ENCODE measurements around the gene IL34.
"Not testable (repeated sequence)": the region's sequence is repeated elsewhere in the genome, so short reads cannot be mapped to it uniquely, and the experiment has no call there.

IL34 gene

DNA sequence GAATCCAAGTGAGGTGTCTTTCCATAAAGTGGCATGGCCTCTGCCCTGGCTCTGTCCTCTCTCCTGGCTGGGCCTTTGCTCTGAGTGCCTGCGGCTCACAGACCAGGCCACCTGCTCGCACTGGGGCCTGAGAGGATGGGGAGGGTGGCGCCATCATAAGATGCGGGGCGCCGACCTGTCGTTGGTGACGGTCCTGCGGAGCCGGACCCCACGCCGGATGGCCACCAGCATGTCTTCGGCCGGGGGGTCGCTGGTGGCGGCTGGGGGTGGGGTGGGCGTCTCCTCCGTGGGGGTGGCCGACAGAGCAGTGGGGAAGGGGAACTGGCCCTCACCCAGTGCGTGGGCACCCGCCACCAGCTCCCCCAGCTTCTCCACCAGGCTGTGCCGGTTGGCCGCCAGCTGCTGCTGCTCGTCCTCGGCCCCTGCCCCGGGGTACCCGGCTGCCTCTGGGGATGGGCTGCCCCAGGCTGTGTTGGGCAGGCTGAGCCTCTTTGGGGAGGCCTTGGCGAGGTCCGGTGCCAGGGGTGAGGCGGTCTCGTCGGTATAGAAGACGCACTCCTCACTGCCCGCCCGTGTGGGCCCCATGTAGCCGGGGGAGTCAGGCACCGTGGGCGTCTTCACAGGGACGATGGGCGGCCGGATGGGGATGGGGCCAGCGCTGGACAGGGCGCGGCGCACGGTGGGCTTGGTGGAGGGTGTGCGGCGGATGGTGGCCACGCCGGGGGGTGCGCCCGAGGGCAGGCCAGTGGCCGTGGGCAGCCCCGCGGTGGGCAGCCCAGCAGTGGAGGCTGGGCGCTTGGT, 17.4 kb downstream of the IL34 start:
- DNase-seq: no peak
- no peak overlapping the region for H3K4me3 ChIP-seq (ENCODE audit: insufficient read depth, low read depth, low read length, poor library complexity, severe bottlenecking)
- H3K4me1 ChIP-seq (ENCODE audit: control insufficient read depth, insufficient read depth, low read length, poor library complexity, severe bottlenecking): no peaks in the 10 kb centered on the region
- H3K36me3 ChIP-seq (ENCODE audit: control insufficient read depth, insufficient read depth, low read length): no peaks in the 10 kb centered on the region
- H3K27ac ChIP-seq (ENCODE audit: insufficient read depth, low read length, poor library complexity, severe bottlenecking): no peak overlapping the region
- no peaks in the 10 kb centered on the region for H3K9me3 ChIP-seq (ENCODE audit: control insufficient read depth, low read length)
- H3K27me3 ChIP-seq (replicated peaks; ENCODE audit: control insufficient read depth, insufficient read depth, low read length, poor library complexity, severe bottlenecking): no peaks in the 10 kb centered on the region

GRCh38 chr16:70664325-70665112, 18.2 kb downstream of the IL34 start:
- H3K27me3 ChIP-seq (replicated peaks; ENCODE audit: control insufficient read depth, insufficient read depth, low read length, poor library complexity, severe bottlenecking): no peaks in the 10 kb centered on the region
- no peaks in the 10 kb centered on the region for H3K9me3 ChIP-seq (ENCODE audit: control insufficient read depth, low read length)
- no peak for DNase-seq
- H3K27ac ChIP-seq (ENCODE audit: insufficient read depth, low read length, poor library complexity, severe bottlenecking): no peak overlapping the region
- no peaks in the 10 kb centered on the region for H3K36me3 ChIP-seq (ENCODE audit: control insufficient read depth, insufficient read depth, low read length)
- no peak overlapping the region for H3K4me3 ChIP-seq (ENCODE audit: insufficient read depth, low read depth, low read length, poor library complexity, severe bottlenecking)
- no peaks in the 10 kb centered on the region for H3K4me1 ChIP-seq (ENCODE audit: control insufficient read depth, insufficient read depth, low read length, poor library complexity, severe bottlenecking)

GRCh38 chr16:70665113-70665694, 18.8 kb downstream of the IL34 start:
- H3K27me3 ChIP-seq (replicated peaks; ENCODE audit: control insufficient read depth, insufficient read depth, low read length, poor library complexity, severe bottlenecking): no peaks in the 10 kb centered on the region
- H3K27ac ChIP-seq (ENCODE audit: insufficient read depth, low read length, poor library complexity, severe bottlenecking): no peak overlapping the region
- H3K9me3 ChIP-seq (ENCODE audit: control insufficient read depth, low read length): no peaks in the 10 kb centered on the region
- H3K4me1 ChIP-seq (ENCODE audit: control insufficient read depth, insufficient read depth, low read length, poor library complexity, severe bottlenecking): no peaks in the 10 kb centered on the region
- H3K4me3 ChIP-seq (ENCODE audit: insufficient read depth, low read depth, low read length, poor library complexity, severe bottlenecking): no peak overlapping the region
- no peaks in the 10 kb centered on the region for H3K36me3 ChIP-seq (ENCODE audit: control insufficient read depth, insufficient read depth, low read length)
- DNase-seq: no peak

GRCh38 chr16:70665806-70666735, 19.7 kb downstream of the IL34 start:
- no peak overlapping the region for H3K4me3 ChIP-seq (ENCODE audit: insufficient read depth, low read depth, low read length, poor library complexity, severe bottlenecking)
- DNase-seq: no peak
- H3K27me3 ChIP-seq (replicated peaks; ENCODE audit: control insufficient read depth, insufficient read depth, low read length, poor library complexity, severe bottlenecking): no peaks in the 10 kb centered on the region
- no peaks in the 10 kb centered on the region for H3K9me3 ChIP-seq (ENCODE audit: control insufficient read depth, low read length)
- H3K27ac ChIP-seq (ENCODE audit: insufficient read depth, low read length, poor library complexity, severe bottlenecking): no peak overlapping the region
- H3K4me1 ChIP-seq (ENCODE audit: control insufficient read depth, insufficient read depth, low read length, poor library complexity, severe bottlenecking): no peaks in the 10 kb centered on the region
- no peaks in the 10 kb centered on the region for H3K36me3 ChIP-seq (ENCODE audit: control insufficient read depth, insufficient read depth, low read length)

DNA sequence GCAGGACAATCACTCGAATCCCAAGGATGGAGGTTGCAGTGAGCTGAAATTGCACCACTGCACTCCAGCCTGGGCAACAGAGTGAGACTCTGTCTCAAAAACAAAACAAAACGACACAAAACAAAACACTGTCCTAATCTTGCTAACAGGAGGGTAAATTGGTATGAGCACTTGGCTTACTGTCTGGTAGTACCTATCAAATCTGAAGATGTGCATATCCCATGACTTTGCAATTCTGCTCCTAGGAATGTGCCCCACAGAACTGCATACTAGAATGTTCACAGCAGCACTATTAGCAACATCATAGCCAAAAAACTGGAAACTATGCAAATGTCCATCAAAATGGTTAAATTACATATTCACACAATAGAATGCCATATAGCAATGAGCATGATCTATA, 23.8 kb downstream of the IL34 start:
- no peaks in the 10 kb centered on the region for H3K9me3 ChIP-seq (ENCODE audit: control insufficient read depth, low read length)
- no peaks in the 10 kb centered on the region for H3K27me3 ChIP-seq (replicated peaks; ENCODE audit: control insufficient read depth, insufficient read depth, low read length, poor library complexity, severe bottlenecking)
- no peak overlapping the region for H3K27ac ChIP-seq (ENCODE audit: insufficient read depth, low read length, poor library complexity, severe bottlenecking)
- no peaks in the 10 kb centered on the region for H3K36me3 ChIP-seq (ENCODE audit: control insufficient read depth, insufficient read depth, low read length)
- DNase-seq: no peak
- H3K4me3 ChIP-seq (ENCODE audit: insufficient read depth, low read depth, low read length, poor library complexity, severe bottlenecking): no peak overlapping the region
- H3K4me1 ChIP-seq (ENCODE audit: control insufficient read depth, insufficient read depth, low read length, poor library complexity, severe bottlenecking): no peaks in the 10 kb centered on the region

DNA sequence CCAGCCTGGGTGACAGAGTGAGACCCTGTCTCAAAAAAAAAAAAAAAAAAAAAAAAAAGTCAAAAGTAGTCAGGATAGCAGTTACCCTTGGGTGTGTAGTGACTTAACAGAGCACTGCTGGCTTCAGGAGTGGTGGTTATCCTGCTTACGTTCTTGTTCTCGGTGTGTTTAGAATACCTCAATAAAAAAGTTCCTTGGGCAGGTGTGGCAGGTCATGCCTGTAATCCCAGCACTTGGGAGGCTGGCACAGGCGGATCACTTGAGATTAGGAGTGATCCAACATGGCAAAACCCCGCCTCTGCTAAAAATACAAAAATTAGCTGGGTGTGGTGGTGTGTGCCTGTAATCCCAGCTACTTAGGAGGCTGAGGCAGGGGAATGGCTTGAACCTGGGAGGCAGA, 24.6 kb downstream of the IL34 start:
- not testable (repeated sequence) for H3K4me1 ChIP-seq (ENCODE audit: control insufficient read depth, insufficient read depth, low read length, poor library complexity, severe bottlenecking); H3K36me3 ChIP-seq (ENCODE audit: control insufficient read depth, insufficient read depth, low read length); H3K9me3 ChIP-seq (ENCODE audit: control insufficient read depth, low read length); H3K27ac ChIP-seq (ENCODE audit: insufficient read depth, low read length, poor library complexity, severe bottlenecking); H3K4me3 ChIP-seq (ENCODE audit: insufficient read depth, low read depth, low read length, poor library complexity, severe bottlenecking); DNase-seq; H3K27me3 ChIP-seq (replicated peaks; ENCODE audit: control insufficient read depth, insufficient read depth, low read length, poor library complexity, severe bottlenecking)

- no peaks in the 10 kb centered on the region for H3K9me3 ChIP-seq (ENCODE audit: control insufficient read depth, low read length)
- H3K27ac ChIP-seq (ENCODE audit: insufficient read depth, low read length, poor library complexity, severe bottlenecking): no peak overlapping the region
- H3K4me3 ChIP-seq (ENCODE audit: insufficient read depth, low read depth, low read length, poor library complexity, severe bottlenecking): no peak overlapping the region
- no peaks in the 10 kb centered on the region for H3K27me3 ChIP-seq (replicated peaks; ENCODE audit: control insufficient read depth, insufficient read depth, low read length, poor library complexity, severe bottlenecking)
- H3K36me3 ChIP-seq (ENCODE audit: control insufficient read depth, insufficient read depth, low read length): no peaks in the 10 kb centered on the region
- H3K4me1 ChIP-seq (ENCODE audit: control insufficient read depth, insufficient read depth, low read length, poor library complexity, severe bottlenecking): no peaks in the 10 kb centered on the region
- no peak for DNase-seq
Measured at GRCh38 chr16:70674221-70675014, 28.1 kb downstream of the IL34 start.

- no peak for DNase-seq
- no peak overlapping the region for H3K4me3 ChIP-seq (ENCODE audit: insufficient read depth, low read depth, low read length, poor library complexity, severe bottlenecking)
- no peaks in the 10 kb centered on the region for H3K27me3 ChIP-seq (replicated peaks; ENCODE audit: control insufficient read depth, insufficient read depth, low read length, poor library complexity, severe bottlenecking)
- H3K27ac ChIP-seq (ENCODE audit: insufficient read depth, low read length, poor library complexity, severe bottlenecking): no peak overlapping the region
- H3K4me1 ChIP-seq (ENCODE audit: control insufficient read depth, insufficient read depth, low read length, poor library complexity, severe bottlenecking): no peaks in the 10 kb centered on the region
- H3K9me3 ChIP-seq (ENCODE audit: control insufficient read depth, low read length): no peaks in the 10 kb centered on the region
- H3K36me3 ChIP-seq (ENCODE audit: control insufficient read depth, insufficient read depth, low read length): no peaks in the 10 kb centered on the region
Measured at GRCh38 chr16:70675851-70676513, 29.6 kb downstream of the IL34 start.
